ENCODE data around the gene TCP1. TPM values are rescaled to one million over a fixed set of nuclear protein-coding genes. Genes with fewer than 3 reads are reported as not detected.

The TCP1 gene
- total RNA-seq, 4 donors from 2014 or later: 68.8 to 233 (median 135) TPM

GRCh38 chr6:159762681-159763293, 26.6 kb downstream of the TCP1 start:
- H3K4me3 ChIP-seq: peak overlapping the region; percentile 65 to 95 (median 84)
- peak overlapping the region; percentile 92 to 100 (median 98) for H3K27ac ChIP-seq
- DNase-seq: peak in 2 of 3 donors; percentile 28 to 54
- H3K9me3 ChIP-seq: no peaks in the 10 kb centered on the region
- no peak for TF ChIP-seq CTCF (IDR thresholded peaks at IDR 0.05)
- TF ChIP-seq POLR2A (IDR thresholded peaks at IDR 0.05): no peak
- H3K4me1 ChIP-seq: peaks cover 0 to 13% (median 4%) of the 10 kb centered on the region in 4 donors
- peaks cover 0 to 27% (median 0%) of the 10 kb centered on the region in 3 donors for H3K36me3 ChIP-seq
- H3K27me3 ChIP-seq: no peaks in the 10 kb centered on the region

DNA sequence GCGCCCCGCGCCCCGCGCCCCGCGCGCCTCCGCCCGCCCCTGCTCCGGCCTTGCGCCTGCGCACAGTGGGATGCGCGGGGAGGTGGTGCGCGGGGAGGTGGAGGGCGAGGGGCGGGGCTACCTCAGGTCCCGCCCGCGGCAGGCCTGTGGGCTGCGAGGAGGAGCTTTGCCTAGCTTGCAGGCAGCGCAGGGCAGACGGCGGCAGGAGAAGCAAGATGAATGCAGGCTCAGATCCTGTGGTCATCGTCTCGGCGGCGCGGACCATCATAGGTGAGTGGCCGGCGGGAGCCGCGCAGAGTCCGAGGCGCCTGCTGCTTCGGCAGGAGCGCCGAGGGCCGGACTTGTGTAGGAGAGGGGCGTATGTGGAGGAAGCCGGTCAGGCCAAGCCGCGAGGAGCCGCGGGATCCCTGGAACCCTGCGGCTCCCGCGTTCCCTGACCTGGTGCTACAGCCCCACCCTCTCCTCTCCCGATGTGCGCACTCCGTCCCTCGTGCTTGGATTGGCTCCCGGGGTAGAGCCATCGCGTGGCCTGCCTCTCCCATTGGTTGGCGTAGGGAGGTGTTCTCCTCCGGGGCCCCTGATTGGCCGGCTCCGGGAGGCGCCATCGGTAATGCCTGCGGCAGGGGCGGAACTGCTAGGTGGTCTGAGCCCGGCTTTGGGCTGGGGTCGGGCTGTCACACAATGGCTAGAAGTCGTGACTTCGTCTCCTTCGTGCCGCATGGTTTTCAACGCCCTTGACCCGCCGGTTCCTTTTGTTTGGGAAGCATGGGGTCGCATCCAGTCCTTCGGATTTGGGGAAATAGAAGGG, 27.3 kb downstream of the TCP1 start, which contains the start of gene ACAT2:
TSS of gene ACAT2 (plus strand) at position 173 of the 808 bp plus-strand sequence. CDS start at position 216, 43 bp downstream.
- Histone ChIP-seq H3K36me3 (peaks cover 0 to 25% (median 0%) of the 10 kb centered on the region in 3 donors), H3K27me3 (no peaks in the 10 kb centered on the region), H3K4me1 (peaks cover 0 to 13% (median 4%) of the 10 kb centered on the region in 4 donors), H3K4me3 (peak within 1 kb of the TSS; percentile 65 to 95 (median 84)), H3K27ac (peak within 1 kb of the TSS; percentile 92 to 100 (median 98)), H3K9me3 (no peaks in the 10 kb centered on the region)
- TF ChIP-seq CTCF (IDR thresholded peaks at IDR 0.05) (peak in 3 of 6 experiments; percentile 24 to 46 (median 40)), POLR2A (IDR thresholded peaks at IDR 0.05) (peak; percentile 61 to 78)
- DNase-seq: peak; percentile 95 to 98 (median 95)

DNA sequence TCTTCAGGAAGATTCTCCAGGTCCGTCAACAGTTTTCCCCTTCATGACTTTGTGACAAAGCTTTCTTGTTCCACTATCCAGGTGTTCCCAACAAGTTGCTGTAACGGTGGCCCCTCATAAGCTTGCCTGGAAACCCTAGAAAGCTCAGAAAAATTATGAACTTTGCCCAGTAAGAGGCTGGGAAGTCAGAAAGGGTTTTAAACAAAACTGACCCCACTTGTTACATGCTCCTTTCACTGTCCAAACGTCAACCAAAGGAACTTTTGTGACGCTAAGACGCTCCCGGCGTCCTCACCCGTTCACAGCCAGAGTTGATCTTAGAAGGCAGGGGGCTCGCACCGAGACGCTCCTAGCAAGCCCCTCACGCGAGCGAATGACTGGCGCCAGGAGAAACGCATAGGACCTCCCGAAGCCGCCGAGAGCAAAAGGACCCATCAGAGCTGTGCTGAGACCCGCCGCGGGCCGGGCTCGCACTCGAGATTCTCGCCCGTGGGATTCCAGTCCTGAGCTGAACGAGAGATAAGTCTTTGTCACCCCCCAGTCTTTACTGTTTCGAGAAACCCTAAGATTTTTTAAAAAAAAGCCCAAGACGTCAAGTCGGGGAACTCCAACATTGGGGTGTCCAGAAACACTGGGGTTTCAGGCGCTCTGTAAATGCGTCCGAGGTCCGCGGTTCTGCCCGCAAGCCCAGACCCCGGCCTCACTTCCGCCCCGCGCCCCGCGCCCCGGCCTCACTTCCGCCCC, 28.1 kb downstream of the TCP1 start:
- peak overlapping the region; percentile 65 to 95 (median 84) for H3K4me3 ChIP-seq
- H3K9me3 ChIP-seq: no peaks in the 10 kb centered on the region
- peaks cover 0 to 13% (median 4%) of the 10 kb centered on the region in 4 donors for H3K4me1 ChIP-seq
- H3K27ac ChIP-seq: peak overlapping the region; percentile 92 to 100 (median 98)
- DNase-seq: peak in 2 of 3 donors; percentile 55 to 66
- H3K36me3 ChIP-seq: peaks cover 0 to 25% (median 0%) of the 10 kb centered on the region in 3 donors
- H3K27me3 ChIP-seq: no peaks in the 10 kb centered on the region
- no peak for TF ChIP-seq CTCF (IDR thresholded peaks at IDR 0.05)
- TF ChIP-seq POLR2A (IDR thresholded peaks at IDR 0.05): no peak

DNA sequence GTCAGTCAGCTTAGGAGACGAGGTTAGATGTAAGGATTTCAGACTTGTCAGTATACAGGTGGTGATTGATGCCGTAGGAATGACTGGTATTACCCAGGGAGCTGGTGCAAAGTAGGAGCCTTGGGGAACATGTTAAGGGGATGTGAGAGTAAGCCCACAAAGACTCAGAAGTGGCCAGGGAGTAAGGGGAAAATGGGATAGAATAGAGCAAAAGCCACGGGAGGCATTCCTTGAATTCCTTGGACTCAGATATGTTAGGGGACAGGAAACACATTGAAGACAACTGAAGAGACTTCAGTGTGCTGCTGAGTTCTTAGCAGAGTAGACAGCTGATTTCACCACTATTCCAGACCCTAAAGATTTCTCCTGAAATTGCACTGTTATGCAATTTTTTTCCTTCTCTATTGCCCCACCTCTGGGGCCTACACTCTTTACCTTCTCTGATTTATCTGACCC, 28.8 kb downstream of the TCP1 start:
- TF ChIP-seq CTCF (IDR thresholded peaks at IDR 0.05) (no peak), POLR2A (IDR thresholded peaks at IDR 0.05) (no peak)
- Histone ChIP-seq H3K4me3 (peak overlapping the region in 2 of 4 donors; percentile 83 to 84), H3K4me1 (peaks cover 0 to 13% (median 4%) of the 10 kb centered on the region in 4 donors), H3K27ac (peak overlapping the region in 3 of 4 donors; percentile 92 to 100 (median 98)), H3K27me3 (no peaks in the 10 kb centered on the region), H3K36me3 (peaks cover 0 to 32% (median 0%) of the 10 kb centered on the region in 3 donors), H3K9me3 (no peaks in the 10 kb centered on the region)
- DNase-seq: no peak

DNA sequence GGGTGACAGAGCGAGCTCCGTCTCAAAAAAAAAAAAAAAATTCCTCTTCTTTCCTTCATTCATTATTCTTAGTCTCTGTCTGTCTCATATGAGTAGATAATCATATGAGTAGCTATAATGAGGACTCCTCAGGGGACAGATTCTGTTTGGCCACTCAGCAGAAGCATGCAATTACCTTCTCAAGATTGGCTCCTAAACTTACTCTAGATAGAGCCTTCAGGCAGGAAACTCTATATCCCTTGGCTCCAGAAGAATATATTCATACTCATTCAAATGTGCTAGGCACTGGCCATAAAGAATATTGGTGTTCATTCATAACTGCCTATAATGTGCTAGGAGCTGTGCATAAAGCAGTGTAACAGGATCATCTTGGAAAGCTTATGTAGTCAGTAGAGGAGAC, 29.8 kb downstream of the TCP1 start:
- Histone ChIP-seq H3K27me3 (no peaks in the 10 kb centered on the region), H3K27ac (no peak overlapping the region), H3K36me3 (peaks cover 0 to 35% (median 0%) of the 10 kb centered on the region in 3 donors), H3K4me3 (no peak overlapping the region), H3K9me3 (no peaks in the 10 kb centered on the region), H3K4me1 (peaks cover 0 to 13% (median 4%) of the 10 kb centered on the region in 4 donors)
- no peak for DNase-seq
- TF ChIP-seq POLR2A (IDR thresholded peaks at IDR 0.05) (no peak), CTCF (IDR thresholded peaks at IDR 0.05) (no peak)
